C1 segment of cervical spinal cord (tissue), 14 donors: Measurements from ENCODE around the gene PROM1.
A peak's percentile ranks its signal among the peaks of the same experiment; 100 is the strongest.

Experiments used
- DNase-seq, 14 donors: peaks; one replicate each; lab custom pipeline; 2025; lab: John Stamatoyannopoulos, UW

The PROM1 gene

DNA sequence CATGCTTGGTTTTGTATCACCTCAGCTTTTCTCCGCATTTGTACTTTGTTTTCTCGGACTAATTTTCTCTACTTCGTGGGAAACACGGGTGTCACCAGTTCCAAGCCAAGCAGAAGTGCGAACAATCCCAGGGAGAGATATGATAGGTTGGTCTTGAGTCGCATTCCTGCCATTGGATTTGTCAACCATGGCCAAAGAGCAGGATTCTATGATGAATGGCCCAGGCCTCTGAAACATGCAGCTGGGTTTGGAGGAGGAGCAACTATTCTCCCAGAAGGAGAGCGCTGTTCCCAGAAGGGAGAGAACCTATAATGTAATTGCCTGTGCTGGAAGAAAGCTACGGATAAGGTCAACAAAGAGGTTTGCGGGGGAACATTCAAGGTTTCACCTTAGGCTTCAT, 135.0 kb downstream of the PROM1 start:
- DNase-seq = no peak

DNA sequence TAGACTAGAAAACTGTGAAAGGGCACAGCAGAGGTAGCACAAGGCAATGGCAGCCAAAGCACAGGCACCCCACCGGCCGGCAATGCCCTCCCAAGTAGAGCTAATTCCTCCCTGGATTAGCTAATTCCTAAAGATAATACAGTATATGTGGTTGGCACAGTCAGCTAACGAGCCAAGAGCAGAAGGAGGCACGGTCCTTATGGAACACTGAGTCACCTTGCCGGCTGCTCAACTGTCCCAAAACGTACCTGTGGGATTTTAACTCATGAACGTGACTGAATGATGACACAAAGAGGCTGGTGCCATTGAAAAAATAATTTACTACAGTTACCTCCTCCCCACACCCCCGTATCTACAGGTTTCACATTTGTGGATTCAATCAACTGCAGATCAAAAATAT, 136.1 kb downstream of the PROM1 start:
- DNase-seq = no peak

DNA sequence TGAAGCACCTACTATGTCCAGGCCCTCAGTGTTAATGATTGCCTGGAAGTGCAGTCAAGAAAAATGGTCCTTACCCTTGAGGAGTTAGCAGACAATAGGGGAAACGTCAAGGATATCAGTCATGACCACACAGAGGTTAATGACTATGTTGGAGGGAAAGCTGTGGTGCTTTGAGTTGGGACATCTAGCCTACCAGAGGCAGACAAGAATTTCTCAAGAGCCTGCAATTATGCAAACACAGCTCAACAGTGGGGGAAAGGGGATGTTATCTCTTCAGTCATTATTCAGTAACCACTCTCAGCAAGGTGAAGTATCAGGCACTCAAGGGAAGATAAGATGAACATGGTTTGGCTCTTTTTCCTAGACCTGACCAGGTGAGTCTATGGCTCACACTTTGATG, 138.3 kb downstream of the PROM1 start:
- no peak for DNase-seq

DNA sequence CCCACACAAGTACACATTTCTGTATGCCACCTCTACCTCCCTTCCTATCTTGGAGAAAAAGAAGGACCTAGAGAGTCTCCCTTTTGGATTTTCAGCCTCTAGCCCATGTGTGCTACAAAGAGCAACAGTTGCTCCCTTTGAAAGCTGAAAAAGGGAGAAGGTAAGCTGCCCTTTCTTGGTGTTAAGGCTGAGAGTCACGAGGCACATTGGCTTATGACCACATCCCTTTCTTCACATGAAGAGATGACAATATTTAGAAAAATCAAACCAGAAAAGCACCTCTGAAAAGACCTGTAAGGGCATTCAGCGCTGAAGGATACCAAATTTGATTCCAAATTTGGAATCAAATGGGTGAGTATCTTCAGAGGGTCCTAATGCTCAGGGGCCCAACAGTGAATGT, 138.9 kb downstream of the PROM1 start:
- DNase-seq = no peak

DNA sequence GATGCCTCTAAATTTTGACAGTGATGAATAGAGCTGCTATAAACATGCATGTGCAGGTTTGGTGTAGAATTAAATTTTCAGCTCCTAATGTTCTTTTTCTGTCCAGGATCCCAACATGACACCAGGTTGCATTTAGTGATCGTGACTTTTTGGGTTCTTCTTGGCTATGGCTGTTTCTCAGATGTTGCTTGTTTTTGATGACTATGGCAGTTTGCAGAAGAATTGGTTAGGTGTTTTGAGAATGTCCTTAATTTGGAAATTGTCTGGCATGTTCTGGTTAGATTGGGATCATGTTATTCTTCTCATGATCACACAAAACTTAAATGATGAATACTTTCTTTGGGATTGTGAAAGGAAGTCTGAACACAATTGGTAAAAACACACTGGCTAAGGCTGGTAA, 141.5 kb downstream of the PROM1 start:
- DNase-seq = no peak

DNA sequence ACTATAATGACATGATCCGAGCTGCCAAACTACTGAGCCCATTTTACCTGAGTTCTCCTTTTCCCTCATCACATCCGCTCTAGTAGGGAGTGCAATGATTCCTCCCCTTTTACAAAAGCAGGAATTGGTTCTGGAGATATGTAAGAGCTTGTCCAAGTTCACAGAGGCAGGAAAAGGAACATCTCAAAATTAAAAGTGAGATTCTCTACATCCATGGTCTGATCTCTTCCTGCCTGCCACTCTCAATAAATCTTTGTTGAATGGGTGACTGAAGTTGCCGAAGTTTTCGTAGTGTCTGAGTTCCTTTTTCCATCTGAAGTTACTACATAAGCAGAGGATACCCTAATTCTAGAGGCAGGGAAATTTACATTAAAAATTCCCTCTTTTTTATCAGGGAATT, 145.2 kb downstream of the PROM1 start, which contains the start of gene FGFBP1:
Gene FGFBP1 (minus strand): TSS at position 101 of the 400 bp plus-strand sequence. CDS start 2,108 bp downstream, outside the sequence.
- DNase-seq = no peak

DNA sequence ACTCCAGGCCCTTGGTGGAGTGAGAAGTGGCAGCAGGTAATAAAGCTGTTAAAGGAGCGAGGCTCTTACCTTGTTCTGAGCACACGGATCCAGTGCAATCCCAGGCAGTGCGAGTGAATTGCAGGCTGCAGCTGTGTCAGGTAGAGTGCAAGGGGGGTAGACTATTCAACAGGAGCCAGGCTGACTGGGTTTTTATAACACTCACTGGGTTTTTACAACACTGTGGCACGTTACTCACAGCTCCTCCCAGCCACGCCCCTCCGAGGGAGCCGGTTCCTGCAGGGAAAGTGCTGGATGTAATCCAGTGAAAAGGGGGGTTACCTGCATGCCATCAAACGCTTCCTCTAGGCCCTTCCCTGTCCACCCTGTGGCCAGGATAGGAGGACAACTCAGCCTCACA, 145.6 kb downstream of the PROM1 start:
- no peak for DNase-seq

DNA sequence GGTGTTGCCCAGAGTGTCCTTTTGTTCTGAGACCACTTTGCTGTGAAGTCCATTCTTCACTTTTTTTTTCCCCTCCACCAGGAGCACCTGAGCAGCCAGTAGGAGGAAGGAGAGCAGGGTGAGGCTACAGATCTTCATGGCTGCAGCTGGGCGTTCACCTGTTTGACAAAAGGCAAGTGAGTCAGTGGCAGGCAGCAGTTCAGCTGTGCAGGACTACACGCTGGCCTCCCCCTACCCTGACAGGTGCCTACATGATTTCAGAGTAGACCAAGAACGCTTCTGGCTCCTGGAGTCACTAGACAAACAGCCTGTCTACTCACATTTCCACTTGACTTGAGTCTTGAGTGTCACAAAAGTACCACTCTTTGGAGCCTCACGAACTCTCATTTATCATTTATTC, 147.3 kb downstream of the PROM1 start:
- no peak for DNase-seq

DNA sequence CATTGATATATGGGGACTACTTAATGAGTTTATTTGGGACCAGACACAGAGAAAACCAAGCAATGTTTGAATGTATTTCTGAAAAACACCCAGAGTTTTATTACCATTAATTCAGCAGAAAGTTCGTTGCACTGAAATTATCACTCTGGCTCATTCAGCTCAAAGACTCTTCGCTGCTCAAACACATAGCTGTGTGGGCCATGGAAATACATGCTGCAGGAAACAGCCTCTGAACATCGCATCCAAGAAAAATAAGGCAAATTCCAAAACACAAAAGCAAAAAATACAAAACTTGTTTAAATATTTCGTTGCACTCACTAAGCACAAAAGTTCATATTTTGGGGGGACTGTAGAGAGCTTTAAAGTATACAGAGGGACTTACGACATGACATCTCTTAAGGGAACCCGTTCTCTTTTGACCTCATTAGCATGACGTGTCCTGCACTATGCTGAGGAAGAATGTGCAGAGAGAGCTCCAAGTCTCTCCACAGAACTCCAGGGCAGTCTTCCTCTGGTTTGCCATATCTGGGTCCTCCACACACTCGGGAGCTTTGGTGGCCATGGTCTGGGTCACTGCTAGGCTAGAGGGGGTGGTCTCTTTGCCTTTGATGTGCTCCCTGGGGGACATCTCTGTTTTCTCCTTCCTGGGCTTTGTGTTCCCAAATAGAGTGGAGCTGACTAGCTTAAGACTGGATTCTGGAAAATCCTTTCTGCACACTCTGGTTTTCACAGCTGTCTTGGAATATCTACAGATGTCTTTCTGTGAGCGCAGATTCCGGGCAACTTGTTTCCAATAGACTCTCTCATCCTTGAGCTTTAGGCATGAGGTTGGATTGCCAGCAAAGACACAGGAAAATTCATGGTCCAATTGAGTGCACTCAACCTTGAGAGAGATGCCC, 148.1 kb downstream of the PROM1 start:
- no peak for DNase-seq

DNA sequence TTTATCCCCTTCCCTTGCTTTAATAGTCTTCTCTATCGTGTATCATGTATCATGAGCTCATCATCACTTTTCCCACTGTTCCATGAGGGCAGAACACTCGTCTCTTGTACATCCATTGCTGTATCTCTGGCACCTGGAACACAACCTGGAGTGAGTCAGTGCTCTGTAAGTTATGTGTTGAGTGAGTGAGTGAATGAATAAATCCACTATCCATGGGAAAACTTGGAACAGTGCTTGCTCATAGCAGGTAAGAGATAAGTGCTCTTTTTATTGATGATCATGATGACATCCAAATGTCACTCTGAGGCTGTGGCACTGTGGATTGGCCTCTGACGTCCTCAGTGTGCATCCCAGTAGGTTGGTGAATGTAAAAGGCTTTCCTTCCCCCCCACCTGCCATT, 149.6 kb downstream of the PROM1 start:
- DNase-seq = no peak

DNA sequence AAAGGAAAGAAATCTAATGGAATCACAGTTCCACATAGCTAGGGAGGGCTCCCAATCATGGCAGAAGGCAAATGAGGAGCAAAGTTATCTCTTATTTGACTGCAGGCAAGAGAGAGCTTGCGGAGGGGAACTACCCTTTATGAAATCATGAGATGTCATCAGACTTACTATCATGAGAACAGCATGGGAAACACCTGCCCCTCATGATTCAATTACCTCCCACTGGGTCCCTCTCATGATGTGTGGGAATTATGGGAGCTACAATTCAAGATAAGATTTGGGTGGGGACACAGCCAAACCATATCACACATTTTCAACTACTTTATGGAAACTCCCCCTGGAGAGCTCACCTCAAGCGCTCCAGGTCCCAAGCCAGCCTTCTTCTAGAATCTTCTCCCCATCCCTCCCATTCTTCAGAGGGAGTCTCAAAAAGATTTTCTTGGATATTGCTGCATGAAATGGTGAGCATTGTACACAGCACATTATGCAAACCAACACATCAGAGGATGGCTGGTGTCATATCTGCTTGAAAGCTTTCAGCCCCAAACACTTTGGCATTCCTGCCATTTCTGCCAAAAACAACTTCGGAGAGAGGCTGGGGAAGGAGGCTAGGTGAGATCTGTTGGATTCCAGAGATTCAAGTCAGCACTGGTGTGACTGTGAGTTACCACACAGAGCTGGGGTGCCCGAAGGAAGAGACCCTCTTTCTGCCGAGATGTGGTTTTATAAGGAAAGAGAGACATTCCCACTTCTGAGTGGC, 152.2 kb downstream of the PROM1 start:
- DNase-seq = no peak

DNA sequence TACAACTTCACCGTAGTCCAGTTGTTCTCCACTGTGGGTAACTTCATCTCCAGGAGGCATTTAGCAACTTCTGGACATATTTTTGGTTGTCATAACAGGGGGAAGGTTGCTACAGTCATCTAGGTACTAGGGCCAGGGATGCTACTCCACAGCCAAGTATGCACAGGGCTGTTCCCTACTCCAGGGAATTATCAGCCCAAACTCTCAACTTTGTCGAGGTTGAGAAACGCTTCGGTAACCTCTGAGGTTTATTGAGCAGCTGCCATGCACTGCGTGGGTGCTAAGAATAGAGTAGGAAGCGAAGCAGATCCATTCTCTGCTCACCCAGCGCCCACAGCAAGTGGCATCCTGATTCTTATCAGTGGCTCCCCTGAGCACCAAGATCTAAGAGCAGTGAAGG, 153.5 kb downstream of the PROM1 start:
- DNase-seq = no peak

DNA sequence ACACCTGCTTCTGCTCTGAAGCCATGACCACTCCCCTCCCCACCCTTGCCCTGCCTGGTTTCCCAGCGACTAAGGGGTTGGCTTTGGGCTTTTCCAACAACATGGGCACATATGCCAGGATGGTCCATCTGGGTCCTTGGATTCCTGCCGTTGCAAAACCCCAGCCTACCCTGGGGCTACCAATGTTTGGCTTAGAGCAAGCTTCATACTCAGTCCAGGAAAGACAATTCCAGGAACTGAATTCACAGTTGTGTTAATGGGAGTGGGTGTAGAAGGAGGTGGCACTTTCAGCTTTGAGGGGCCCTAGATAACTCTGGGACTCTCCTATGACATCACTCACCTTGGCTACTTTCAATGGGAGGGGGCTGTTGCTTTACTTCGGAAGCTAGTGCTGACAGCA, 154.3 kb downstream of the PROM1 start:
- no peak for DNase-seq

DNA sequence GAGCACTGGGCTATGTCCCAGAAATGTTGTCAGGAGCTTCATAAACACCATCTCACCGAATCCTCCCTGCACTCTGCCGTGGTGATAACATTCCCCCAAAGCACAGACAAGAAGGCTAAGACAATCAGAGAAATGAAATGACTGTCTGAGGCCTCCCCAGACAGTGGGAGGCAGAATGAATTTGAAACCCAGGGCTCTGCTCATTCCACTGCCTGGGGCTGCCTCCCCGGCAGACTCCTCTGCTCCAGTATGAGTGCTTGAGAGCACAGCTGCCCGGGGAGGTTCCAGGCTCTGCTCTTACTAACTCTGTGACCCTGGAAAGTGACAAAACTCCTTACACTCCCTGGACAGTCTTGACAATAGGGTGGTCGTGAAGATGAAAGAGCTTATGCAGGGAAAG, 154.9 kb downstream of the PROM1 start:
- DNase-seq = no peak

DNA sequence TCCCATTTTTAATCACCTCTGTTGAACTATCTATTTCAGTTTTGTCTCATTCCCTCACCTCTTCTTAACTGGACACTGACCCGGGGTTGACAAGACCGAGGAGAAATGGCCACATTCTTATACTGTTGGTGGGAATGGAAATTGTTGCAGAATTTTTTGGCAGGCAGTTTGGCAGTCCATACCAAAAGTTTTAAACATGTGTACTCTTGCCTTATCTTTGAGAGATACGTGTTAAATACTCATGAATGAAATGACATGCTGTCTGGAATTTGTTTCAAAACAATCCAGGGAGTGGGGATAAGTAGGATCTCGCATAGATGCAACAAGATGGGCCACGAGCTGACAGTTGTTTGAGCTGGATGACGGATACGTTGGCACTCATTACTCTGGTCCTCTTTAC, 157.3 kb downstream of the PROM1 start:
- DNase-seq = no peak

DNA sequence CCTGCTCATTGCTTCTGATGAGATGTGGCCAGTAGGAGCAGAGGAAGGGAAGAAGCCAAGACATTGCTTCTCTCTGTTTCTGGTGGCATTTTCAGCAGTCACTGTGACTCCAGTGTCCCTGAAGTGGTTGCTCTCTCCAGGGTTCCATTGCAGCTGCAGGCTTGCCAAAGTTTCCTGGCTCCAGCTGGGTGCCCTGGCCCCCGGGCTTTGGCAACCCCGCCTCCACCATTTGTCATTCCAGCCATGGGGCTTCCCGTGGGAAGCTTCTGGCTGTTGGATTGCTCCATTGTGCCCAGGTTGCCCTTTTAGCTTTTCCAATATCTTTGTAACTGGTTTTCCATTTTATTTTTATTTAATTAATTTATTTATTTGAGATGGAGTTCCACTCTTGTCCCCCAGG, 158.0 kb downstream of the PROM1 start:
- peak in 5 of 14 donors; percentile 1 to 28 (median 8) for DNase-seq

DNA sequence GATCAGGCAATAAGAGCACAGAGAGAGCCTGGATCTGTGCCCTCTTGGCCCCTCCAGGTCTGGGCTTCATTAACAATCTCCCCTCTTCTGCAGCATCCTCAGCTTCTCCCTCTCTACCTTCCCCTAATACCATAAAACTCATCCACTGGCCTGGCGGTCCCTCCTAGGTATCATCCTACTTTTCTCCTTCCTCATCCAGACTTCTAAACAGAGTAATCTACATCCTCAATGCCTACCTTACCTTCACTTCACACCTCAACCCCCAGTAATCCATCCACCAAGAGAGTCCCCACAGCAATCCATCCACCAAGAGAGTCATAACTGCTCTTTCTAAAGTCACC, 162.3 kb downstream of the PROM1 start:
- no peak for DNase-seq

DNA sequence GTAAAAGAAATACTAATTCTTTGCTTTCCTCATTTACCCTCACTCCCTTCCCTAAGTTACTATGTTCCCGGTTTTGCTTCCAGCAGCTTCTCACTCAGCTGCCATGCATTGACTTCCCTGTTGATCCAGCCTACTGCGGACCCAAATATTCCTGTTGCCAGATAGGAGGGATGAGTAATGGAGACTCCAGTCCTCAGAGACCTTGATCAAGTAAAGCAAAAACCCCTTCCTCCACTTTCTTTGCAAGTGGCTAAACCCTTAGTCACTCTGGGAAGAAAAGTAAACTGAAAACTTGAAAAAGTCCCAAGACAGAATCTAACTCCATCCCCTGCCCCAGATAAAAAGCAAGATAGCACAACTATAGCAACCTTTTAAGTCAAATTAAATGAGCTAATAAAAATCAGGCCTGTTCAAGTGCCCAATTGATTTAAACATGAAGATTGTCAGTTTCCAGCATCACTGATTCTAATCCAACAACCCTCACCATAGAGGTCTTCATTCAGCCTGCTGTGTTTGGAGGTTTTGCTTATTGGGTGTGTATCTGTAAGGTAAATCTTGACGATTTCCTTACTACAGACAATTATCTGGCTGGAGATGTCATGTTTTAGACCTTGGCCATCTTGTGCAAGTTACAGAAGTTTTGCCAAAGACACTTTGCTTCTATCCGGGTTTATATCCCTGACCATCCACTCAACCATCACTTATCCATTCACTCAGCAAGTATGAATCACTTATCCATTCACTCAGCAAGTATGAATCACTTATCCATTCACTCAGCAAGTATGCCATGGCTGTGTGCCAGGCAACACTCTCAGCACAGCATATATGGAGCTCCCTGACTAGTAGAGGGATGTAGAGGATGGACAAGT, 162.9 kb downstream of the PROM1 start:
- peak in 1 of 14 donors; percentile 2 for DNase-seq

DNA sequence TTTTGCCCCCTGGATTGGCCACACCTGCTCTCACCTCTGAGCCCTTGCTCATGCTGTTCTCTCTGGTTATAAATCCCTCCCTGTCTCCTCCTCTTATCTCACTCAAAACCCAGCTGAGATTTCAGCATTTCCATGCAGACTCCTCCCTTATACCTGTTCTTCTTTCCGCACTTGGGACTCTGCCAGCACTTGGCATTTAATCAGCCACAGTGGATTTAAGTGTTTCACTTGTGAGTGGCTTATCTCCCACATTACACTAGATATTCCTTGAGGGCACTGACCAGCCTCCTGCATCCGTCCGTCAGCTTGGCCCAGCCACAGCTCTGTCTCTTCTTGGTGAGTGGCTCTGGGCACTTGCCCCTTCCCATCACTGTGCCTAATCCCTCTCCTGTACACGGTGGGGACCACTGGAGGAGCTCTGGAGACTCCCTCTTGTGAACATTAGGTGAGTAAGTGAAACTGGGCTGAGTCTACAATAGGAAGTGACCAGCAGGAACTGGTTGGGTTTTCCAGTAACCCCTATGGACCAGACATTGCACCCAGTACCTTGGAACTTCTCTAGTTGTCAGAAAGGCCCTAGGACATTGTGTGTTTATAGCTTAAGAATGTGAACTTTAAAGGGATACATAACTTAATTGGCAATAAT, 165.2 kb downstream of the PROM1 start:
- no peak for DNase-seq
